Colon (tissue), 2 donors: Measurements from ENCODE around the gene SLC35F2.
"Not testable (repeated sequence)": the region's sequence is repeated elsewhere in the genome, so short reads cannot be mapped to it uniquely, and the experiment has no call there.

Experiments used
- FAIRE-seq: peaks from 2 replicates; lab custom pipeline; 2012; peaks lifted over from hg19 to GRCh38; lab: Jason Lieb, UNC
- donor health status: control.
- donor health status: control.

SLC35F2 gene

DNA sequence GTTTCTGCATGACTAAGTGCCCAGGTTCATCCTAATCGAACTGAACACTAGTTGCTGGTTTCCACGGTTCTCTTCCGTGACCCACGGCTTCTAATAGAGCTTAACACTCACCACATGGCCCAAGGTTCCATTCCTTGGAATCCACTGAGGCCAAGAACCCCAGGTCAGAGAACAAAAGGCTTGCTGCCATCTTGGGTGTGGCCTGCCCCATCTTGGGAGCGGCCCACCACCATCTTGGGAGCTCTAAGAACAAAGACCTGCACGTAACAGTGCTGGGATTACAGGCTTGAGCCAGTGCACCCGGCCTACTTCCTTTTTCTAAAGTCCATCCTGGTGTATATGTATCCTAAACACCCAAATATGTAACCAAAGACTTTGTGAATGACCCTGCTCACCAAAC is 68.8 kb downstream of the SLC35F2 start:
- FAIRE-seq, result no peak

DNA sequence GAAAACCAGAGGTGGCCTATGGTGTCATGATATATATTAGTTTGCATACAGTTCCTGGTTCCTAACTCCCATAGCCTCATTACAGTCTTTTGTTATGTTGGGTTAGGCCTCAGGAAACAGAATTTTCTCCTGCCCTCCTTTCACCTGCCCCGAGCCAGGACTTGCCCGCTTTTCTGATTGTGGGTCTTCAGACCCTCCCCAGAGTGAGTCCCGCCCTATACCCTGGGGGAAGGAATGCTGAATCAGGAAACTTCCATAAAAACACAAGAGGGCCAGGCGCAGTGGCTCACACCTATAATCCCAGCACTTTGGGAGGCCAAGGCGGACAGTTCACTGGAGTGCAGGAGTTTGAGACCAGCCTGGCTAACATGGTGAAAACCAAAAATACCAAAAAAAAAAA is 70.9 kb downstream of the SLC35F2 start:
- FAIRE-seq, result no peak

DNA sequence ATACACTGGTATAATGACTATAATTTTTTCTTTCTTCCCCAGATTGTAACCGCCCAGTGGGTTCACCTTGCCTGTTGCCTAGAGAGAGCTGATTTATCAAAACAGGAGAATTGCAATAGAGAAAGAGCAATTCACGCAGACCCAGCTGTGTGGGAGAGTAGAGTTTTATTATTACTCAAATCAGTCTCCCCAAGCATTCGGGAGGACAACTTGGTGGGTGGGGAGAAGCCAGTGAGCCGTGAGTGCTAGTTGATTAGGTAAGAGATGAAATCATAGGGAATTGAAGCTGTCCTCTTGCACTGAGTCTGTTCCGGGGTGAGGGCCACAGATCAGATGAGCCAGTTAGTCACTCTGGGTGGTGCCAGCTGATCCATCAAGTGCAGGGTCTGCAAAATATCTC is 73.2 kb downstream of the SLC35F2 start:
- no peak for FAIRE-seq

DNA sequence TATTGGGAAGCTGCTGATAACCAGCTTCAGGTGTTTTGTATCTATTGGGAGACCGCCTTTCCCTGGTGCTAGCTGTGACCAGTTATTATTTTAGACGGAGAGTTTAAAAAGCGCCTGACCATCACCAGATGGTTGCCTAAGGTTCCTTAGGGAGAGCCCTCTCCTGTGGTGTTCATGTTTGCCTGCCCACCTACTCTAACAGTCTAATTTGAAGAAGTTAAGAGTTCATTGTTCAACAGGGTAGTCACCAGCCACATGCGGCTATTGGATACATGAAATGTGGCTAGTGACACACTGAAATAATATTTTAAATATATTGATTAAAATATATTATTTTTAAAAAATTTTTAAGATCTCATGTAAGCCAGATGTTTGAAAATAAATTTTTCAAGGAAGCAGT is 75.5 kb downstream of the SLC35F2 start:
- FAIRE-seq, result no peak

DNA sequence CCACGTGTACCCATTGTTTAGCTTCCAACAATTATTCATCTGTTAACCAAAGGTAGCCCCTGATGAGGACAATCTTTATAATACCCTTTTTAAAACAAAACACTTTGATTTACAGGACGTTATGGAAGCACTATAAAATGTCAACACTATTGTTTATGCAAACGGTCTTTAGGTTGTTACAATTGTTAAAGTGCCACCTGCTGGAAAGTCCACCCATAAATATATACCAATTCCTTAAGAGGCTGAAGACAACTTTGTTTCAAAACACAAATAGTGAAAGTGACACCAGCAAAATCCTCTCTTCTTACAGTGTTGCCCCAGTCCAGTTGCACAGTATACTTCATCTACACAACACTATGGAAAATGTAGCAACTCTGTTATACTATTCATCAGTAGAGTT is 77.8 kb downstream of the SLC35F2 start:
- no peak for FAIRE-seq

DNA sequence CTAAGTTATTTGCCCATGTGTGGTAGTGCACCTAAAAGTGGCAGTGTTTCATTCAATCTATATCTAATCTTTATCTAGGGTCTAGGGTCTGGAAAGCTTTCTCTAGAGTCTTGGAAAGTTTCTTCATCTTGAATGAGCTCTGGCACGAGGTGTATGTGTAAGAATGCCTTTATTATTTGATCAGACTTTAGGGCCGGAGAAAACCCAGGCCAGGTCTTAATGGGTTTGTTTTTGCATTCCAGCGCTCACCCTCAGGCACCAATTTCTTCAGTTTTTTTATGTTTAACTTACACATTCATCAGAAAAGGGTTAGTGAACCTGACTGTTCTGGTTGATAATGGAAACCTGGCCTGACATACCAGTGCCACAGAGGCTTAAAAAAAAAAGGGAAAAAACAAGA is 78.5 kb downstream of the SLC35F2 start:
- FAIRE-seq, result no peak

DNA sequence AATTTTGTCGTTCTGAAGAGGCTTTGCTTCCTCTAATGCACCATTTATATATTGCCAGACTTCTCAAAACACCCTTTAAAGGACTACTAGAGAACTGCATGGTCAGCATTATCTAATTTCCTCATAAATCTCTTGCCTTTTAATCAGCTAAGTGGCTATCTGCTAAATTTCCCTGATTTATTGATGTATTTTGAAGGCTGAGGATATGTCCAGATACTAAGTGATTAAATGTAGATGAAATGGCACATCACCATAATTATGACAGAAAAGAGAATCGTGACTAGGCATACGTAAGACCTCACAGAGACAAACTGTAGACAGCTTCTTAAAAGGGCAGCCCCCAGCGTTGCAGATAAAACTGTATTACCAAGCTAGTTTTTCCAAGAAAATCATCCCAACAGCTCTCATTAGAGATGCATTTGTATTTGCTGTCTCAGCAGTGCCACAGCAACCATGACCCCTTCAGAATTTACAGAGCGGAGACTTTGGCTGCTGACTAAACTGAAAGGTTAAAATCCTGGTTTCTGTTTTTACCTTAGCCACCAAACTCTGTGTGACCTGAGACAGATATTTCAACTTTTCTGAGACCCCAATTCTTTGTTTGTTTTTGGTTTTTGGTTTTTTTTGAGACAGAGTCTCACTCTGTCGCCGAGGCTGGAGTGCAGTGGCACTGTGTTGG is 79.6 kb downstream of the SLC35F2 start:
- FAIRE-seq, result no peak

DNA sequence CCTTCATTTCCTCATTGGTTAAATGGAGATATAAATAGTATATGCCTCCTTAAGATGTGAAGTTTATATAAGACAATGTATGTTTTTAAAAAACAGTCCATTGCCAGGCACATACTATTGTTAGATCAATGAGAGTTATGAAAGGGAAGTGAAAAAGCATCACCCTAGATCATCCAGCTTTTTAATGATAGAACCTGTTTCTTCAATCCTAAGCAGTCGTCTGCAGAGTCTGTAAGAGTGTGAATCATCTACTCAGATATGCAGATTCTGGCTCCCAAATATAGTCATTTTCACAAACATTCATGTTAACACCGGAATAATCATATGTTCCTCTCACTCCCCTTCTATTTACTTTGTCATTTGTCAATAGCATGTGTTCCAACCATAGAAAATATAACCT is 81.5 kb downstream of the SLC35F2 start:
- FAIRE-seq, result no peak

DNA sequence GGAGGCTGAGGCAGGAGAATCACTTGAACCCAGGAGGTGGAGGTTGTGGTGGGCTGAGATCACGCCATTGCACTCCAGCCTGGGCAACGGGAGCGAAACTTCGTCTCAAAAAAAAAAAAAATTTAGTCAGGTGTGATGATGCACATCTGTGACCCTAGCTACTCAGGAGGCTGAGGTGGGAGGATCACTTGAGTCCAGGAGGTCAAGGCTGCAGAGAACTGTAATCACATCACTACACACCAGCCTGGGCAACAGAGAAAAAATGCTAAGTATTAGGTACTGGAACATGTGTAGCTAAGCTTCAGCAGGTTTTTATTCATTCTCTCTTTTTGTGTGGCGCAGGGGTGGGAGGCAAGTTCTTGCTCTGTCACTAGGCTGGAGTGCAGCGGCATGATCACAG is 82.5 kb downstream of the SLC35F2 start:
- FAIRE-seq, result no peak

DNA sequence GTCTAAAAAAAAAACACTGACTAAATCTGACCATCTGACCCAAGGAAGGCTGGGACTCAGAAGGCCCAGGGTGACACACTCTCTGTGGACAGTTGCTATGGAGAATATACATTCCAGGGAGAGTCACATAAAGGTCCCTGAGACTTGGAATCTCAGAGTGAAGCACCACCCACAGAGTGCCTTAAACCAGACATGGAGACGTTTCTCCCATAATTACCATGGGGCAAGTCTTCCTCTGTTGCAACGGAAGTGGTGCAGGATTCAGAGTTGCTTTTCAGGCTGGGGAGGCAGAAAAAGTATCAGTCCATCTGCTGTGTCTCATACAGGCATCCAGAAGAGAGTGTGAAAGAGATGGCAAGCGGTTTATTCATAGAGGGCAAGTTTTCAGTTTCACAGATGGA is 88.0 kb downstream of the SLC35F2 start:
- FAIRE-seq, result no peak

DNA sequence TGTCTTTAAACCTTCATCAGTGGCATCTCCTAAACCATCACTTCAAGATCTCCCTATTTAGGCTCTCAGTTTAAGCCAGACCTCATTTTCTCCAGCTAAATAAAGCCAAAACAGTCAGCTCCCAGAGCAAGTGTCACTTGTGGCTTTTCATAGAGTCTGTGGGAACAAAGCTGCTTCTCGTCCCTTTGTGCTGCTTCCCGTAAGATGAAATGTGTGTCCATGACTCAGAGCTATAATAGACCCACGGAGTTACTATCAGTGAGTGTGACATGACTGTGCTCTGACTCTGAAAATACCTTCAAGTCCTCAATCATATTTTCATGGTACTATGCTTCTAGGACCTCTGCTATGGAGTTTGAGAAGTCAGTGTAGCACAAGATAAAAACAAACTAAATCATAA is 89.4 kb downstream of the SLC35F2 start:
- no peak for FAIRE-seq

DNA sequence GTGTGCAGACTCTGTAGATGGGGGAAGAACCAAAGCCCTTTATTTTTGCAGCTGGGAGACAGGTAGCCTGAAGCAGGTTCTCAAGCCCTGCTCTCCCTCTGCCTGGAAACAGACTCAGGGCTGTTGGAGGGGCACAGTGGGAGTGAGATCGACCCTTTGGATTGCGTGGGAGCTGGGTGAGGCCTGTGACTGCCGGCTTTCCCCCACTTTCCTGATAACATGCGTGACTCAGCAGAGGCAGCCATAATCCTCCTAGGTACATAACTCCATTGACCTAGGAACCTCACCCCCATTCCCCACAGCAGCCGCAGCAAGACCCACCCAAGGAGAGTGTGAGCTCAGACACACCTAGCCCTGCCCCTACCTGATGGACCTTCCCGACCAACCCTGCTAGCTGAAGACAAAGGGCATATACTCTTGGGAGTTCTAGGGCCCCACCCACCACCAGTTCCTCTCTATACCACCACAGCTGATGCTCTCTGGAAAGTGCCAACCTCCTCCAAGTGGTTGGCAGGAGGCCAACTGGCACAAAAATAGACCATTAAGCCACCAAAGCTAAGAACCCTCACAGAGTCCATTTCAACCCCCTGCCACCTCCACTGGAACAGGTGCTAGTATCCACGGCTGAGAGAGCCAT is 99.8 kb downstream of the SLC35F2 start:
- FAIRE-seq, result not testable (repeated sequence)

DNA sequence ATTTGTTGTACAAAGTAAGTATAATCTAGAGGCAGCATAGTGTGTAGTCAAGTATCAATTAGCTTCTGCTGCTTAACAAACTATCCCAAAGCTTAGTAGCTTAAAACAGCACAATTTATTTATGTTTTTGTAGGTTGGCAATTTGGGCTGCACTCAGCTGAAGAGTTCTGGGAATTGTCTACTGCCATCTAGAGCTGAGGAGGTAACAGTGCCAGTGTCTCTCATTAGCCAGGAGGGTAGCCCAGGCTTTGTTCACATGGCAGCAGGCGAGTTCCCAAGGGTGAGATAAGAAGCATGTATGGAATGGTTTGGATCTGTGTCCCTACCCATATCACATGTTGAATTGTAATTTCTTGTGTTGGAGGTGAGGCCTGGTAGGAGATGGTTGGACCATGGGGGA is 100.9 kb downstream of the SLC35F2 start:
- FAIRE-seq, result no peak

DNA sequence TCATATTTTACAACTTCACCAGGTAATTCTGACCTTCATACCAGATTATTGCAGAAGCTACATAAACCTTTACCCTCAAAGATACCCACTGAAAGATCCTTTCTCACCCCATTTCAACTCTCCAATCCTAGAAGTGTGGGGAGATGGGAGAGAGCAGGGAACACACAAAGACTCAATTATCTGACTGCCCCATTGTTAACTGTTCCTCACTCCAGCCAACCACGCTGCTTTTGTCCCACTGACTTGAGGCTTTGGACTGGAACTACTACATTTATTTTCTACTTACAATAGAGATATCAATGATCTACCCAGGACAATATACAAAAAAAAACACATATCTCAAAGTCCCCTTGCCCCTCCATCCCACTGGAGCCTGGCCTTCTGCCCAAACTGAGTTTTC is 102.0 kb downstream of the SLC35F2 start:
- FAIRE-seq, result no peak

DNA sequence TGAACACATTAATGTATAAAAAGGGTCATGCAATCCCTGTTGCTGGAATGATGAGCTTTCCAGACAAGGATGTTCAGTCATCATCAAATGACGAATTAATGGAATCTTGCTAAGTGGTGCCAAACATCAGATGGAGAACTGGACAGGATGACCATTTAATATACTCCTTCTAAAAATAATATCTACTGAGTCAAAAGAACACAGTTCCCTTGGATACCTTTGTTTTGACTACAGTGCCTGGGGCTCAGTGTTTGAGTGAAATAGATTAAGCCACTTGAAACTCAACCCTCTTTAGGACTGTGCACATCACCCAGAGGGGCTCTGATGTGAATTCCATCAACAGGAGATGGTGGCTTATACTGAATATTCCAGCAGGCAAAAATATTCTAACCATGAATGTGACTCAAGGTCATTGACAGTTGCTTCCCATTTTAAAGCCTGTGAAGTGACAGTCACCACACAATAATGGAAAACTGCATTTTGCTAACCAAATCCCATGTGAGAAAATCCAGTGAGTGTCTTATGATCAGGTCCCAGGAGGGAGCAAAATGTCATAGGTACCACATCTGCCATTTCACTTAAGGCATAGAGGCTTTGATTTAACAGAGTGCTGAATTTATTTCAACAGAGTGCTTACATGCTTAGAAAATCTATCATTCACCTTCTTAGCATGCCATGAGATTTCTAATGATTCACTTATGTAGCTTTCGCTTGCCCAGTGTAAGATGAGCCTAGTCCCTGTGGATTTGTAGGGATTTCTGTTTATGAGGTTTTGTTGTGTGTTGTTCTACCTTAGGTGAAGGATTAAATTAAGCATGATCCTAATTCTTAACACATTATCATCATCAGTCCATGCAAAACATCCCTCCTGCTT is 105.4 kb downstream of the SLC35F2 start:
- no peak for FAIRE-seq

DNA sequence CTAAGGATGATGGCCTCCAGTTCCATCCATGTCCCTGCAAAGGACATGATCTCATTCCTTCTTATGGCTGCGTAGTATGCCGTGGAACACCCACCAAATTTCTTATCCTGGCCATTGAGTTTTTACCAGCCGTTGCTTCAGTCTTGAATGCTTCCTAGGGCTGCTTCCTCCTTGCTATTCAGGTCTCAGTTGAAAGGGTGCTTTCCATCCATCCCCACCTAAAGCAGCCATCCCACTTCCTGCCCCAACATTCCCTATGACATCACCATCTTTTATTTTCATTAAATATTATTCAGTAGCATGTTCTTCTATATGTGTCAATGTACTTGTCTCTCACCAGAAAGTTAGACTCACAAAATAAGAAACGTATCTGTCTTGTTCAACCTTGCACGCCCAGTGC is 106.1 kb downstream of the SLC35F2 start:
- no peak for FAIRE-seq

DNA sequence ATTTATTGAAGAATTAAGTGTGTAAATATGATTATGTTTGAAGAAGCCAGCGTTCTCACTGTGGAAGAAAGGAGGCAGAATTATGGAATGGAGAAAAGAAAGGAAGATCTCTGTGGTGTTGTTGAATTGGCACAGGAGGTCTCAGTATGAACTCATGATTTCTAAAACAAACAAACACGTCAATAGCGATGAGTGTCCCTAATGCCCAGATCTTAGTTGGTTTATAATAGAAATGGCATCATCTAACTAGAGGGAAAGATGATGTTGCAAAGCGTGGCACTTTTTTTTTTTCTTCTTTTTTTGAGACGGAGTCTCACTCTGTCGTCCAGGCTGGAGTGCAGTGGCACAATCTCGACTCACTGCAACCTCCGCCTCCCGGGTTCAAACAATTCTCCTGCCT is 107.5 kb downstream of the SLC35F2 start:
- no peak for FAIRE-seq

DNA sequence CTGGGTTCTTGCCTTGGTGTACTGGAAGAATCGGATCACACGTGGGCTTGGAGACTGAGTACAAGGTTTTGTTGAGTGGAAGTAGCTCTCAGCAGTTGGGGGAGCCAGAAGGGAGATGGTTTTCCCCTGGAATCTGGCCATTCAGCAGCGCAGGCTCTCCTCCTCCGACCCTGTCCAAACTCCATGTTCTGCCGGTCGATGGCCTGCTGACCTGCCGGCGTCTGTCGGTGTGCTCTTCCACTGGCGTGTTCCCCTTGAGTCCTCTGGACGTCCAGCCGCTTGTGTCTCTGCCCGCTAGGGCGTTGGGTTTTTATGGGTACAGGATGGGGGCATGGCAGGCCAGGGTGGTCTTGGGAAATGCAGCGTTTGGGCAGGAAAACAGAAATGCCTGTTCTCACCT is 108.3 kb downstream of the SLC35F2 start:
- no peak for FAIRE-seq

DNA sequence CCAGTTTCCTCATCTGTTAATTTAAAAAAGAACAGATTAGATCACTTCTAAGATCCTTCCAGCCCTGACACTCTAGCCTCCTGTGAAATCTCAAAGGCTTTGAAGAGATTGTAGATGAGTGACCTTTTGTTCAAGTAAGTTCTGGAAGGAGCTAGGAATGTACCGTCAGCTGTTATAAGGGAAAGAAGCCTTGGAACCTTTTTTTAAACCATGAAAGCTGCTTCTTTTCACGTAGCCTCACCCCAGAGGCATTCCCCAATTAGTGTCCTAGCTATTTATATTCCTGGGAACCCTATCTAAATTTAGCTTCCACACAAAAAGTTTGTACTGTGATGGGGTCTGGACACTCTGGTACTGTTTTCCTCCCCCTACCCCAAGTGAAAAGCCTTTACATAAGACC is 111.0 kb downstream of the SLC35F2 start:
- FAIRE-seq, result no peak

DNA sequence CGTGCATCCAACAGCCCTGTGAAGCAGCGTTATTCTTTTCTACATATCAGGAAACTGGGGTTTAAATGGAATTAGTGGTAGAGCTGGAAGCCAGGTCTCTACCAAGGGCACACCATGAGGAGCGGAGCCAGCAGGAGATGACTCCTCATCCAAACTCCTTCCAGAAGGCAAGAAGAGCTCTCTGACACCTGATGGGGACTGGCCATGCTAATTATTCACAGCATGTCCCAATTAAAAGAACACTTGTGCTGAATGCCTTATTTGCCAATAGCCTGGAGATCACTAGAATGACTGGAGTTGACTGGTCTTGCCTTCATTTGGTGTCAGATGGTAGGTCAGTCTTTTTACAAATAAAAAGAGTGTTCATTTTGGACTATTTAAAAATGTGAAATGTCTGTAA is 113.9 kb downstream of the SLC35F2 start:
- no peak for FAIRE-seq

DNA sequence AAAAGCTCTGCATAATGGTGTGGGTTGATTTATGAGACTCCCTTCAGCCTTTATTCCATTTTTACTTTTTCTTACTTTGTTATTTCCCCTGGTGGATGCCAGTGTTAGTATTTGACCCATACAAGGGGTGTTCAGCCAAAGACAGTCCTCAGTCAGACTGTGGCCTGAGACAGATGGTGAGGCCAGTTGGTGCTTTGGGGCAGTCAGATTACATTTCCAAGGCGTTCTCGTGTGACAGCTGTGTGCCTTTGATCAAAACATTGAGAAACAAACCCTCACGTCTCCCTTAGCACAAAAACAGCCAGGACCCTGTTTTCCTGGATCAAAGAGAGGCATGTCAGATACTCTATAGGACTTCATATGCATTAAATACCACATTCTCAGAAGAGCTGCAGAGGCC is 115.4 kb downstream of the SLC35F2 start:
- no peak for FAIRE-seq

DNA sequence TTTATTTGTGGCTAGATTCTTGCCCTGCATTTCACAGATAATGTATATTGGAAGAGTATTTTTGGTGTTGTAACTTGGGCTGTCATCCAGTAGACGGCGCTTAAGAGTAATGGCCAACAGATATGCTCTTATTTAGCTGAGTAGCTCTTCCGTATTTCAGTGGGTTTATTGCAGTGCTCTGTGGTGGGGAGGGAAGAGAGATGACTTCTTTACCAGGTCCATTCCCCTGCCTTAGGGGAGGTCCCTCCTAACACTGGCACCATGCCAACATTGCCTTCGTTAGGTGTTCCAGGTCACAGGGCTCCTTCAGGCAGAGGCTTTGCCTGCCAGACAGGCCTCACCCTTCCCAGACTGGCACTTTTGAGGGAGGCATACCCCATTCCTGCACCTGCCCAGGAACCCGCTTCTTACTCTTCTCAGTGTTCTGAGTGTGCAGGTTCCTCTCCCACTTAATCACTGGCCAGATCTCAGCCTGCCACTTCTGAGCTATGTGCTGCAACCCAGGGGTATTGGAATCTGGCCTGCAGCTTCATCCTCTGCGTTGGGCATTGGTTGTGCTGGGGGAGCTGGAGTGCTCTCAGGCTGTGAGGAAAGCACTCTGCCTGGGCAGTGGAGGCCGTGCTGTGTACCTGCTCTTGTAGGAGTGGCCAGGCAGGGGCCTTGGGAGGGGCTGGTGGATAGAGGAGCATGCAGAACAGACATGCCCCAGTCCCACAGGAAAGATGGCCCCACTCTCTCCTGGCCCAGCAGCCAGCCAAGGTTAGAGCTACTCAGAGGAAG is 117.4 kb downstream of the SLC35F2 start:
- FAIRE-seq, result no peak
